H1 (cell line): ENCODE measurements around the gene MAPK14. TPM values are rescaled to one million over a fixed set of nuclear protein-coding genes. Genes with fewer than 3 reads are reported as not detected.

Source experiments
- ASH2L ChIP-seq: fragments of 200-600, 300-600 bp; sonication (generic); IDR thresholded peaks from one replicate; pipeline ENCODE4 v1.7.1; 2017; ENCODE audit warnings: low read length
- CHD1 ChIP-seq: IDR thresholded peaks from 2 replicates; pipeline ENCODE4 v1.6.1; 2012; ENCODE audit warnings: low read depth, low read length, improper control_type of control experiment
- NRF1 ChIP-seq: IDR thresholded peaks from 2 replicates; pipeline ENCODE4 v1.6.1; 2011; ENCODE audit warnings: mild to moderate bottlenecking, low read depth, low read length, improper control_type of control experiment
- RXRA ChIP-seq: IDR thresholded peaks from 2 replicates; pipeline ENCODE4 v1.6.1; 2011; ENCODE audit warnings: low read depth, mild to moderate bottlenecking, low read length, moderate library complexity; ENCODE audit not compliant: insufficient read depth
- TAF1 ChIP-seq: IDR thresholded peaks from 2 replicates; pipeline ENCODE4 v1.6.1; 2011; ENCODE audit warnings: mild to moderate bottlenecking, low read depth, low read length
- polyA plus RNA-seq, 7 experiments: library from polyadenylated mRNA; depleted of rRNA in 3 of 7; stranded (reverse) in 5 of 7; unstranded in 2 of 7; fragments of >200 nt in 5 of 7; fragments of 200-250 nt in 2 of 7; gene quantifications; 1 replicate in 5 of 7; 2 replicates in 1 of 7; 4 replicates in 1 of 7; pipeline versions ENCODE4 v1.2.1 to v1.2.3, GENCODE V29; 2011 to 2013; ENCODE audit warnings: missing spikeins in 2 of 7, mixed read lengths in 2 of 7
- total RNA-seq: library from RNA; stranded (reverse); fragmentation: NEBNext Ultra II Directional; extraction: Animal tissue kit (Norgen Biotek cat#: 25700); gene quantifications from 2 replicates; pipeline ENCODE4 v1.2.1, GENCODE V29; 2021

MAPK14 gene
- total and polyA plus RNA-seq, 2 of the 8 experiments (the other 6 are each of a cell fraction or from before 2014, with no cell fraction given), result 18.1 to 39.3 TPM

- TF ChIP-seq TAF1, result no peak
- no peak for TF ChIP-seq RXRA
- no peak for TF ChIP-seq CHD1
- TF ChIP-seq ASH2L, result no peak
- TF ChIP-seq NRF1, result no peak
Measured at GRCh38 chr6:36039112-36039511, 11.5 kb downstream of the MAPK14 start (continued).
